ENCODE results near the gene DNLZ.

GRCh38 chr9:136338511-136338910 lies 25.0 kb downstream of the DNLZ start:
- TF ChIP-seq, protein P1, sequence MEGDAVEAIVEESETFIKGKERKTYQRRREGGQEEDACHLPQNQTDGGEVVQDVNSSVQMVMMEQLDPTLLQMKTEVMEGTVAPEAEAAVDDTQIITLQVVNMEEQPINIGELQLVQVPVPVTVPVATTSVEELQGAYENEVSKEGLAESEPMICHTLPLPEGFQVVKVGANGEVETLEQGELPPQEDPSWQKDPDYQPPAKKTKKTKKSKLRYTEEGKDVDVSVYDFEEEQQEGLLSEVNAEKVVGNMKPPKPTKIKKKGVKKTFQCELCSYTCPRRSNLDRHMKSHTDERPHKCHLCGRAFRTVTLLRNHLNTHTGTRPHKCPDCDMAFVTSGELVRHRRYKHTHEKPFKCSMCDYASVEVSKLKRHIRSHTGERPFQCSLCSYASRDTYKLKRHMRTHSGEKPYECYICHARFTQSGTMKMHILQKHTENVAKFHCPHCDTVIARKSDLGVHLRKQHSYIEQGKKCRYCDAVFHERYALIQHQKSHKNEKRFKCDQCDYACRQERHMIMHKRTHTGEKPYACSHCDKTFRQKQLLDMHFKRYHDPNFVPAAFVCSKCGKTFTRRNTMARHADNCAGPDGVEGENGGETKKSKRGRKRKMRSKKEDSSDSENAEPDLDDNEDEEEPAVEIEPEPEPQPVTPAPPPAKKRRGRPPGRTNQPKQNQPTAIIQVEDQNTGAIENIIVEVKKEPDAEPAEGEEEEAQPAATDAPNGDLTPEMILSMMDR (IDR thresholded peaks at IDR 0.05), result no peak
- TF ChIP-seq POLR2AphosphoS5 (IDR thresholded peaks at IDR 0.05; ENCODE audit: low read depth, low read length), result no peak
- TF ChIP-seq REST (IDR thresholded peaks at IDR 0.05; ENCODE audit: insufficient read depth in 1 of 2, low read depth in 2 of 2, low read length in 1 of 2), result no peak
- no peak for TF ChIP-seq SIN3A (IDR thresholded peaks at IDR 0.05; ENCODE audit: borderline replicate concordance, insufficient read depth, low read depth, low read length)
- no peak for TF ChIP-seq TCF7L2 (IDR thresholded peaks at IDR 0.05; ENCODE audit: low read depth, low read length)
